HG03039 (cell line): ENCODE measurements around the gene MORN3.
"Not testable (repeated sequence)": the region's sequence is repeated elsewhere in the genome, so short reads cannot be mapped to it uniquely, and the experiment has no call there.

Experiments
- ATAC-seq: cut with Tn5 transposase; IDR thresholded peaks from one replicate; pipeline ENCODE4 v1.9.1; 2021; ENCODE audit warnings: mild to moderate bottlenecking, moderate library complexity; ENCODE audit not compliant: unreplicated experiment

The MORN3 gene

DNA sequence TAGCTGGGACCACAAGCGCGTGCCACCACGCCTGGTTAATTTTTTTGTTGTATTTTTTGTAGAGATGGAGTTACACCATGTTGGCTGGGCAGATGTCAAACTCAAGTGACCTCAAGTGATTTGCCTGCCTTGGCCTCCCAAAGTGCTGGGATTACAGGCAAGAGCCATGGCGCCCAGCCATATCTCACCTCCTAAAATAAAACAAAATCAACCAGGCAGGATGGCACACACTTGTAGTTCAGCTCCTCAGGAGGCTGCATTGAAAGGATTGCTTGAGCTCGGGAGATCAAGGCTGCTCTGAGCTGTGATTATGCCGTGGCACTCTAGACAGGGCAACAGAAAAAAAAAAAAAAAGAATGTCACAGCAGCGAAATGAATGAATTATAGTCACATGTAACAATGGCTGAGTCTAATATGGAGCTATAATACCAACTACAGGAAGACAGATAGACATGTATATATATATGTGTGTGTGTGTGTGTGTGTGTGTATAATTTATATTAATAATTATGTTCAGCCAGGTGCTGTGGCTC, 23.8 kb upstream of the MORN3 start:
- no peak for ATAC-seq

GRCh38 chr12:121692744-121693143, 23.3 kb upstream of the MORN3 start:
- ATAC-seq: not testable (repeated sequence)

DNA sequence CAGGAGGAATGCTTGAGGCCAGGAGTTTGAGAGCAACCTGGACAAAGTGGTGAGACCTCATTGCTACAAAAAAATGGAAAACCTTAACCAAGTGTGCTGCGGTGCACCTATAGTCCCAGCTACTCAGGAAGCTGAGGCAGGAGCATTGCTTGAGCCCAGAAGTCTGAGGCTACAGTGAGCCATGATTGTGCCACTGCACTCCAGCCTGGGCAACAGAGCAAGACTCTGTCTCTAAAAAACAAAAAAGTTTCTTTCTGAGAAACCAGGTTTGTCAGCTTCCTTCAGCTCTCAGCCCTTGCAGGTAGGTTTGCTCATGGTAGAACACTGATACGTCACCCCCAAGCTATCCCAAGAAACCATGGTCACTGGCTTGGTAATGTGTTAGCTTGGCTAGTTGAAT, 20.0 kb upstream of the MORN3 start:
- ATAC-seq: no peak

DNA sequence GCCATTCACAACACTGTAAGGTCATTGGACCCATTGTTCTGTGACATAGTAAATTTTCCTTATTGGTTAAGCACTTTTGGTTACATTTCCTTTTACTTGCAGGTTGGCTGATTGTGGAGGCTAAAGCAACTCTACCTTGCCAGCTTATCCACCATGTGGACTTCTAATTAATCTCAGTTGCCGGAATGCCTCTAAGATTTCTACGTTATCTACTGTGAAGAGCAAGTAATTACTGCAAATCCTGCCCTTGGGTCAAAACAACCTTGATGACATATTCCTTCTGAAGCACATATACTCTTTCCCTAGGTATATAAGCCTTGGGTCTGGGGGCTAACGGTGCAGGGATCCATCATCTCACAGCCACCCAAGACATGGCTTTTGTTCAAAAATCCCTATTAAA, 19.5 kb upstream of the MORN3 start:
- ATAC-seq: no peak

GRCh38 chr12:121679661-121680197, 10.3 kb upstream of the MORN3 start:
- not testable (repeated sequence) for ATAC-seq

- ATAC-seq: no peak
These were observed 9.4 kb upstream of the MORN3 start for GRCh38 chr12:121678716-121679300.

- ATAC-seq: no peak
These were observed 8.9 kb upstream of the MORN3 start for GRCh38 chr12:121678305-121678704.

GRCh38 chr12:121676190-121676589, 6.7 kb upstream of the MORN3 start:
- no peak for ATAC-seq

- no peak for ATAC-seq
These were observed 3.6 kb upstream of the MORN3 start for GRCh38 chr12:121673013-121673511.

- no peak for ATAC-seq
These were observed 519 bp downstream of the MORN3 start for GRCh38 chr12:121668750-121669520.

GRCh38 chr12:121666829-121667228, 2.6 kb downstream of the MORN3 start:
- not testable (repeated sequence) for ATAC-seq

DNA sequence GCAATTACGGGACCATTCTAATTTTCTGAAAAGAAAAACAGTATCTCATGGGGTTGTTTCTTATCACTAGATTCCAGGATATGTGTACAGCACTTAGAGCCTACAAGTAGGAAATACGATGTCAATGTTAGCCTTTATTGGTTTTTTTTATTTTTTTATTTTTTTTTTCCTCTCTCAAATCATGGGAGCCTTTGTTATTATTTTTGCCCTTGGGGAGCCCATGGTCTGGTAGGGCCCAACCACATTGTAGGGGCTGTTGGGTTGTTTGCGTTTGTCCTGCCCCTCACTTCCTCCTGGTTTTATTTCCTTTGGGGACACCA, 5.9 kb downstream of the MORN3 start:
- no peak for ATAC-seq

- ATAC-seq: not testable (repeated sequence)
These were observed 7.9 kb downstream of the MORN3 start for GRCh38 chr12:121661353-121662105.

DNA sequence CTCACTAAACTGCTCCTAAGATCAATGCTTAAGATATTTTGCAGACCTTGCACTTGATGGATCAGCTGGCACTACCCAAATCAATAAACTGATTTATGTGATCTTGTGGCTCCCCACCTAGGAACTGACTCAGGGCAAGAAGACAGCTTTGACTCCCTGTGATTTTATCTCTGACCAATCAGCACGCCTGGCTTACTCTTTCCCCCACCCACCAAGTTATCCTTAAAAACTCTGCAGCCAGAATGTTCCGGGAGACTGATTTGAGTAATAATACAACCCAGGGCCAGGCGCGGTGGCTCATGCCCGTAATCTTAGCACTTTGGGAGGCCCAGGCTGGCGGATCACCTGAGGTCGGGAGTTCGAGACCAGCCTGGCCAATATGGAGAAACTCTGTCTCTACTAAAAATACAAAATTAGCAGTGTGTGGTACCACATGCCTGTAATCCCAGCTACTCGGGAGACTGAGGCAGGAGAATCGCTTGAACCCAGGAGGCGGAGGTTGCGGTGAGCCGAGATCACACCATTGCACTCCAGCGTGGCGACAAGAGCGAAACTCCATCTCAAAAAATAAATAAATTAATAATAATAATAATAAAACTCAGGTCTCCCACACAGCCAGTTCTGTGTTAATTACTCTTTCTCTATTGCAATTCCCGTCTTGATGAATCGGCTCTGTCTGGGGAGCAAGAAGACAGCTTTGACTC, 12.0 kb downstream of the MORN3 start:
- no peak for ATAC-seq

- ATAC-seq: no peak
These were observed 13.3 kb downstream of the MORN3 start for GRCh38 chr12:121656122-121656521.

DNA sequence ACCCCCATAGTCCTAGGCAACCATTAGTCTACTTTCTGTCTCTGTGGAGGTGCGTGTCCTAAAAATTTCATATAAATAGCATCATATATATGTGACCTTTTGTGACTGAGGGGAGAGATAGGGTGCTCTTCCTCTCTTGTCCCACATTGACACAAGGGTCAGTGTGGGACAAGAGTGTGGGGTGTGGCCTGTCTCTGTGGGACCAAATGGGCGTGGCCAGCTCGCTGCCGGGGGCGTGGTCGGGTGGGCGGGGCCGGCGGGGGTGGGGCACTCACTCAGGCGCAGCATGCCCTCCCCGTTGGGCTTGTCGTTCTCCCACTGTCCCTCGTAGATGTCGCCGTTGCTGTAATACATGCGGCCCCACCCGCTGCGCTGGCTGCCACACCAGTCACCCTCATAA, 15.5 kb downstream of the MORN3 start:
- no peak for ATAC-seq

GRCh38 chr12:121652767-121653497, 16.5 kb downstream of the MORN3 start:
- no peak for ATAC-seq

GRCh38 chr12:121651320-121651719, 18.1 kb downstream of the MORN3 start:
- no peak for ATAC-seq

- no peak for ATAC-seq
These were observed 19.6 kb downstream of the MORN3 start for GRCh38 chr12:121649819-121650353.

GRCh38 chr12:121649322-121649721, 20.1 kb downstream of the MORN3 start:
- no peak for ATAC-seq
